WTC11 (cell line): ENCODE data around the gene WFDC6.

Experiments
- IRF2 ChIP-seq: sonication (generic); formaldehyde crosslinking; IDR thresholded peaks from 2 replicates; pipeline ENCODE4 v1.8.0; 2022; ENCODE audit warnings: low read depth, missing genetic modification reagents, borderline replicate concordance
- JUN ChIP-seq: sonication (generic); formaldehyde crosslinking; IDR thresholded peaks from 2 replicates; pipeline ENCODE4 v1.8.0; 2023; ENCODE audit warnings: mild to moderate bottlenecking, missing genetic modification reagents
- NFYB ChIP-seq: sonication (generic); formaldehyde crosslinking; conservative IDR thresholded peaks from 2 replicates; pipeline ENCODE4 v1.8.0; 2022; ENCODE audit warnings: low read depth, missing genetic modification reagents
- SP1 ChIP-seq: sonication (generic); formaldehyde crosslinking; conservative IDR thresholded peaks from 2 replicates; pipeline ENCODE4 v1.8.1; 2022; ENCODE audit warnings: missing genetic modification reagents
- TF ChIP-seq, protein P1 (sequence below): fragments of 200-600 bp; IDR thresholded peaks from 2 replicates; pipeline ENCODE4 v1.8.0; 2022; ENCODE audit warnings: antibody characterized with exemption
- TF ChIP-seq, protein P2 (sequence below): sonication (generic); formaldehyde crosslinking; IDR thresholded peaks from 2 replicates; pipeline ENCODE4 v1.8.1; 2023; ENCODE audit warnings: mild to moderate bottlenecking, missing genetic modification reagents
- TF ChIP-seq, protein P3 (sequence below): sonication (generic); formaldehyde crosslinking; IDR thresholded peaks from 2 replicates; pipeline ENCODE4 v1.8.1; 2022; ENCODE audit warnings: mild to moderate bottlenecking, missing genetic modification reagents, moderate library complexity, borderline replicate concordance

DNA sequence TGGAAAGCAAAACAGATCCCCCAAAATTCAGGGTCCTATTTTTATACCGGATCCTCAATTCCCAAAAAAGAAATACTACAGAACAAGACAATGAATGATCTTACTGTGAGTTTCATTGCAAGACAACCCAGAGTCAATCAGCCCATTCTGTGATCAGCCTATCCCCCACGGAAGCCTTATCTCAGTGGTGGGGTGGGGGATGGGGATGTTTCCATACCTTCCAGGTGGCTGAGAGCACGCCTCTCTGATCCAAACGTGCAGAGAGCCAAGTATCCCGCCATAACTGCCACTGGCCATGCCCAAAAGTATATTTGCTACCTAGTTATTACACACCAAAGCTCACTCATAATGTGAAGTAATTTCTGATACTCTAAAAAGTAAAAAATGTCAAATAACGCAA lies 54.6 kb downstream of the WFDC6 start:
- TF ChIP-seq, protein P1, sequence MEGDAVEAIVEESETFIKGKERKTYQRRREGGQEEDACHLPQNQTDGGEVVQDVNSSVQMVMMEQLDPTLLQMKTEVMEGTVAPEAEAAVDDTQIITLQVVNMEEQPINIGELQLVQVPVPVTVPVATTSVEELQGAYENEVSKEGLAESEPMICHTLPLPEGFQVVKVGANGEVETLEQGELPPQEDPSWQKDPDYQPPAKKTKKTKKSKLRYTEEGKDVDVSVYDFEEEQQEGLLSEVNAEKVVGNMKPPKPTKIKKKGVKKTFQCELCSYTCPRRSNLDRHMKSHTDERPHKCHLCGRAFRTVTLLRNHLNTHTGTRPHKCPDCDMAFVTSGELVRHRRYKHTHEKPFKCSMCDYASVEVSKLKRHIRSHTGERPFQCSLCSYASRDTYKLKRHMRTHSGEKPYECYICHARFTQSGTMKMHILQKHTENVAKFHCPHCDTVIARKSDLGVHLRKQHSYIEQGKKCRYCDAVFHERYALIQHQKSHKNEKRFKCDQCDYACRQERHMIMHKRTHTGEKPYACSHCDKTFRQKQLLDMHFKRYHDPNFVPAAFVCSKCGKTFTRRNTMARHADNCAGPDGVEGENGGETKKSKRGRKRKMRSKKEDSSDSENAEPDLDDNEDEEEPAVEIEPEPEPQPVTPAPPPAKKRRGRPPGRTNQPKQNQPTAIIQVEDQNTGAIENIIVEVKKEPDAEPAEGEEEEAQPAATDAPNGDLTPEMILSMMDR, result no peak
- no peak for TF ChIP-seq IRF2 (CRISPR knock-in tag)
- TF ChIP-seq SP1 (CRISPR knock-in tag), result no peak
- TF ChIP-seq, protein P2, sequence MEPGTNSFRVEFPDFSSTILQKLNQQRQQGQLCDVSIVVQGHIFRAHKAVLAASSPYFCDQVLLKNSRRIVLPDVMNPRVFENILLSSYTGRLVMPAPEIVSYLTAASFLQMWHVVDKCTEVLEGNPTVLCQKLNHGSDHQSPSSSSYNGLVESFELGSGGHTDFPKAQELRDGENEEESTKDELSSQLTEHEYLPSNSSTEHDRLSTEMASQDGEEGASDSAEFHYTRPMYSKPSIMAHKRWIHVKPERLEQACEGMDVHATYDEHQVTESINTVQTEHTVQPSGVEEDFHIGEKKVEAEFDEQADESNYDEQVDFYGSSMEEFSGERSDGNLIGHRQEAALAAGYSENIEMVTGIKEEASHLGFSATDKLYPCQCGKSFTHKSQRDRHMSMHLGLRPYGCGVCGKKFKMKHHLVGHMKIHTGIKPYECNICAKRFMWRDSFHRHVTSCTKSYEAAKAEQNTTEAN (CRISPR knock-in tag), result no peak
- TF ChIP-seq JUN (CRISPR knock-in tag), result no peak
- TF ChIP-seq NFYB (CRISPR knock-in tag), result no peak
- TF ChIP-seq, protein P3, sequence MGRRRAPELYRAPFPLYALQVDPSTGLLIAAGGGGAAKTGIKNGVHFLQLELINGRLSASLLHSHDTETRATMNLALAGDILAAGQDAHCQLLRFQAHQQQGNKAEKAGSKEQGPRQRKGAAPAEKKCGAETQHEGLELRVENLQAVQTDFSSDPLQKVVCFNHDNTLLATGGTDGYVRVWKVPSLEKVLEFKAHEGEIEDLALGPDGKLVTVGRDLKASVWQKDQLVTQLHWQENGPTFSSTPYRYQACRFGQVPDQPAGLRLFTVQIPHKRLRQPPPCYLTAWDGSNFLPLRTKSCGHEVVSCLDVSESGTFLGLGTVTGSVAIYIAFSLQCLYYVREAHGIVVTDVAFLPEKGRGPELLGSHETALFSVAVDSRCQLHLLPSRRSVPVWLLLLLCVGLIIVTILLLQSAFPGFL (CRISPR knock-in tag), result no peak
